GM21515 (cell line): ENCODE data around the gene CPNE1.

Experiments used
- ATAC-seq: cut with Tn5 transposase; IDR thresholded peaks from one replicate; pipeline ENCODE4 v1.9.1; 2021; ENCODE audit not compliant: unreplicated experiment

CPNE1 gene

GRCh38 chr20:35654415-35654814 lies 10.3 kb downstream of the CPNE1 start:
- ATAC-seq = no peak

- ATAC-seq = no peak
These were observed 10.8 kb downstream of the CPNE1 start for GRCh38 chr20:35653893-35654292.

GRCh38 chr20:35653430-35653734 lies 11.3 kb downstream of the CPNE1 start:
- no peak for ATAC-seq

- ATAC-seq = no peak
These were observed 11.9 kb downstream of the CPNE1 start for GRCh38 chr20:35652641-35653429.

GRCh38 chr20:35651958-35652357 lies 12.7 kb downstream of the CPNE1 start:
- no peak for ATAC-seq

GRCh38 chr20:35650632-35651031 lies 14.1 kb downstream of the CPNE1 start:
- no peak for ATAC-seq

GRCh38 chr20:35648836-35649235 lies 15.9 kb downstream of the CPNE1 start:
- ATAC-seq = no peak

- ATAC-seq = no peak
These were observed 19.9 kb downstream of the CPNE1 start for GRCh38 chr20:35644806-35645205.

- no peak for ATAC-seq
These were observed 21.7 kb downstream of the CPNE1 start for GRCh38 chr20:35643045-35643444.

- ATAC-seq = no peak
These were observed 23.0 kb downstream of the CPNE1 start for GRCh38 chr20:35641743-35642142.

- ATAC-seq = no peak
These were observed 24.0 kb downstream of the CPNE1 start for GRCh38 chr20:35640724-35641123.

- no peak for ATAC-seq
These were observed 25.9 kb downstream of the CPNE1 start for GRCh38 chr20:35638751-35639150.

GRCh38 chr20:35637276-35637675 lies 27.4 kb downstream of the CPNE1 start:
- no peak for ATAC-seq

GRCh38 chr20:35636095-35636494 lies 28.6 kb downstream of the CPNE1 start:
- ATAC-seq = no peak

GRCh38 chr20:35635652-35636051 lies 29.0 kb downstream of the CPNE1 start:
- ATAC-seq = no peak

- ATAC-seq = no peak
These were observed 32.1 kb downstream of the CPNE1 start for GRCh38 chr20:35632539-35633115.

GRCh38 chr20:35630636-35631035 lies 34.1 kb downstream of the CPNE1 start:
- no peak for ATAC-seq

GRCh38 chr20:35629427-35630145 lies 35.1 kb downstream of the CPNE1 start:
- no peak for ATAC-seq

- ATAC-seq = no peak
These were observed 37.6 kb downstream of the CPNE1 start for GRCh38 chr20:35627121-35627520.

GRCh38 chr20:35626386-35627001 lies 38.2 kb downstream of the CPNE1 start:
- no peak for ATAC-seq

- no peak for ATAC-seq
These were observed 38.9 kb downstream of the CPNE1 start for GRCh38 chr20:35625584-35626385.
